ENCODE measurements around the gene NKAP. TPM values are rescaled to one million over a fixed set of nuclear protein-coding genes. Genes with fewer than 3 reads are reported as not detected.
"Not testable (repeated sequence)": the region's sequence is repeated elsewhere in the genome, so short reads cannot be mapped to it uniquely, and the experiment has no call there.

Gene NKAP
- total RNA-seq, 1 experiment from 2014 or later, result 7.3 TPM

DNA sequence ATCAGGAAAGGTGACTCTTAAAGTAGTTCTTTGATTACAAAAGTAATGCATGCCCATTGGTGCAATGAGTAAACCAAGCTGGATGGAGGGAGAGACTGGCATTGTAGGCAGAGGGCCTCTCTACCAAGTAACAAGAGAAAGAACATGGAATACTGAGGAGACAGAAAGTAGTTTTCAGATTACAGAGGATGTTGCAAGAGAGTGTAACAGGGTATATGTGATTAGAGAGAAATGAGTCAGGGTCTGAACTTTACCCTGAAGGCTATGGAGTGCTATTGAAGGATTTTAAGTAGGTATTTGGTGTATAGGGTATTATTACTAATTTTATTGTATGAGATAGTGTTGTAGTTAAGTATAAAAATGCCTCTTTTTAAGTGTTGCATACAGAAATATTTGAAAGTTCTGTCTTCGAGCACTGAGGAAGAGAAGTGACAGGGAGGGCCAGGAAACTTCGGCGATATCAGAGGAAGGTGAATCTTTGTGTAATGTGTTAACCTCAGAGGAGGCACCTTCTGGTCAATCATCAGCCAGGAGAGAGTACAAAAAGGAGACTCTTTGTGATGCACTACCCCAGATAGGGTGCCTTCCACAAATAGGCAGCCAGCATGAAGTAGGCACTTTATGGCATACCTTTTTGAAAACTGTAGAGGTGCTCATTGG is 8.2 kb downstream of the NKAP start:
- H2AFZ ChIP-seq (ENCODE audit: low read length), result no peak overlapping the region
- H2BK20ac ChIP-seq (ENCODE audit: low read depth, low read length, poor library complexity, severe bottlenecking), result no peak overlapping the region
- H3K9ac ChIP-seq (ENCODE audit: extremely low read depth, insufficient read length, low read length), result no peak overlapping the region
- no peak overlapping the region for H2BK5ac ChIP-seq (ENCODE audit: insufficient read length, low read length)
- peaks cover 40 to 50% of the 10 kb centered on the region in 2 experiments for H3K9me3 Mint-ChIP-seq
- no peak overlapping the region for H3K4ac ChIP-seq (ENCODE audit: low read depth, low read length)
- H3K4me1 Mint-ChIP-seq, result no peaks in the 10 kb centered on the region
- no peak overlapping the region for H3K4me3 Mint-ChIP-seq
- no peak overlapping the region for H4K91ac ChIP-seq (ENCODE audit: insufficient read length, low read depth, low read length)
- no peaks in the 10 kb centered on the region for H3K9me3 ChIP-seq (ENCODE audit: control insufficient read depth, low read depth, low read length)
- no peak for DNase-seq
- no peak overlapping the region for H3T11ph ChIP-seq (ENCODE audit: low read length)
- no peak overlapping the region for H3K27ac Mint-ChIP-seq
- H2BK120ac ChIP-seq (ENCODE audit: low read depth, low read length, poor library complexity, severe bottlenecking), result no peak overlapping the region
- H4K20me1 ChIP-seq (ENCODE audit: control insufficient read depth, insufficient read depth, insufficient read length), result no peaks in the 10 kb centered on the region
- no CpG with 5 or more reads among the region's 3 CpGs for WGBS (ENCODE audit: extremely low coverage, insufficient read length, low lambda C conversion rate)
- H3K79me1 ChIP-seq (ENCODE audit: insufficient read depth, low read depth, low read length, poor library complexity, severe bottlenecking), result no peaks in the 10 kb centered on the region
- H3K23me2 ChIP-seq (ENCODE audit: insufficient read length, low read depth, low read length, poor library complexity, severe bottlenecking), result no peaks in the 10 kb centered on the region
- H3K4me2 ChIP-seq (ENCODE audit: insufficient read depth, insufficient read length, low read length), result no peak overlapping the region
- H3K18ac ChIP-seq (ENCODE audit: insufficient read length, low read depth, low read length), result no peak overlapping the region
- H2BK15ac ChIP-seq (ENCODE audit: low read depth, low read length), result no peak overlapping the region
- no peak for TF ChIP-seq CTCF (conservative IDR thresholded peaks at IDR 0.05)
- H4K5ac ChIP-seq (ENCODE audit: insufficient read length, low read depth, low read length), result no peak overlapping the region
- no peak overlapping the region for H3K23ac ChIP-seq (ENCODE audit: insufficient read length, low read depth, low read length)
- H2AK5ac ChIP-seq (ENCODE audit: insufficient read length, low read length), result no peak overlapping the region
- H3K14ac ChIP-seq (ENCODE audit: insufficient read depth, low read length), result no peak overlapping the region
- no peak overlapping the region for H2BK12ac ChIP-seq (ENCODE audit: insufficient read length, low read depth, low read length)
- no peaks in the 10 kb centered on the region for H3K27me3 Mint-ChIP-seq (ENCODE audit: low read depth)
- no peaks in the 10 kb centered on the region for H3K27me3 ChIP-seq (ENCODE audit: insufficient read depth, low read length)
- peaks cover 9 to 40% (median 28%) of the 10 kb centered on the region in 3 experiments for H3K36me3 Mint-ChIP-seq (ENCODE audit: insufficient read depth in 1 of 3, low read depth in 3 of 3)
- H3K27ac ChIP-seq (ENCODE audit: insufficient read length, low read depth, low read length), result no peak overlapping the region
- H3K56ac ChIP-seq (ENCODE audit: insufficient read length, low read depth, low read length), result no peak overlapping the region
- H3K4me1 ChIP-seq (ENCODE audit: insufficient read depth, low read length), result no peaks in the 10 kb centered on the region
- H3K79me2 ChIP-seq (ENCODE audit: insufficient read depth, low read length), result no peaks in the 10 kb centered on the region
- H4K8ac ChIP-seq (replicated peaks; ENCODE audit: insufficient read length, low read depth, low read length), result no peak overlapping the region

GRCh38 chrX:119922391-119922790 is 21.2 kb downstream of the NKAP start:
- DNase-seq; H3K9ac ChIP-seq (ENCODE audit: extremely low read depth, insufficient read length, low read length); H3K4me3 Mint-ChIP-seq; H2BK5ac ChIP-seq (ENCODE audit: insufficient read length, low read length); H3K79me1 ChIP-seq (ENCODE audit: insufficient read depth, low read depth, low read length, poor library complexity, severe bottlenecking); H3K27me3 ChIP-seq (ENCODE audit: insufficient read depth, low read length); H2BK20ac ChIP-seq (ENCODE audit: low read depth, low read length, poor library complexity, severe bottlenecking); H3K27me3 Mint-ChIP-seq (ENCODE audit: low read depth); H3K14ac ChIP-seq (ENCODE audit: insufficient read depth, low read length); H4K20me1 ChIP-seq (ENCODE audit: control insufficient read depth, insufficient read depth, insufficient read length); H2AK5ac ChIP-seq (ENCODE audit: insufficient read length, low read length); H2AFZ ChIP-seq (ENCODE audit: low read length); H3K23me2 ChIP-seq (ENCODE audit: insufficient read length, low read depth, low read length, poor library complexity, severe bottlenecking); H2BK120ac ChIP-seq (ENCODE audit: low read depth, low read length, poor library complexity, severe bottlenecking); H3T11ph ChIP-seq (ENCODE audit: low read length); H2BK15ac ChIP-seq (ENCODE audit: low read depth, low read length); H3K27ac ChIP-seq (ENCODE audit: insufficient read length, low read depth, low read length); H3K4me2 ChIP-seq (ENCODE audit: insufficient read depth, insufficient read length, low read length); H3K23ac ChIP-seq (ENCODE audit: insufficient read length, low read depth, low read length); H3K4ac ChIP-seq (ENCODE audit: low read depth, low read length); H4K8ac ChIP-seq (replicated peaks; ENCODE audit: insufficient read length, low read depth, low read length); H3K79me2 ChIP-seq (ENCODE audit: insufficient read depth, low read length); H3K27ac Mint-ChIP-seq; H3K56ac ChIP-seq (ENCODE audit: insufficient read length, low read depth, low read length); H4K5ac ChIP-seq (ENCODE audit: insufficient read length, low read depth, low read length); H4K91ac ChIP-seq (ENCODE audit: insufficient read length, low read depth, low read length); H2BK12ac ChIP-seq (ENCODE audit: insufficient read length, low read depth, low read length); H3K9me3 ChIP-seq (ENCODE audit: control insufficient read depth, low read depth, low read length); H3K18ac ChIP-seq (ENCODE audit: insufficient read length, low read depth, low read length); H3K4me1 ChIP-seq (ENCODE audit: insufficient read depth, low read length); H3K4me1 Mint-ChIP-seq: not testable (repeated sequence)
- H3K9me3 Mint-ChIP-seq, result peaks cover 49 to 52% of the 10 kb centered on the region in 2 experiments
- no CpG with 5 or more reads among the region's 7 CpGs for WGBS (ENCODE audit: extremely low coverage, insufficient read length, low lambda C conversion rate)
- H3K36me3 Mint-ChIP-seq (ENCODE audit: insufficient read depth in 1 of 3, low read depth in 3 of 3), result peaks cover 5 to 24% (median 10%) of the 10 kb centered on the region in 3 experiments; a peak in 6 of 7 replicates

Measured in H9 (cell line).